Right atrium auricular region (tissue), 2 donors: ENCODE measurements around the gene CXCL14. TPM values are rescaled to one million over a fixed set of nuclear protein-coding genes. Genes with fewer than 3 reads are reported as not detected.

Experiments used
- DNase-seq: peaks from one replicate; pipeline ENCODE4 v3.0.0-alpha.2; 2019; ENCODE audit warnings: low spot score
- H3K27ac ChIP-seq, 2 donors: fragments of 200-600 bp; sonication (generic); 1 replicate in 1 of 2; 2 replicates in 1 of 2; pipeline ENCODE4 v1.5.1; 2016 to 2019
- H3K27me3 ChIP-seq, 2 donors: fragments of 200-600 bp; sonication (generic); one replicate each; pipeline versions ENCODE4 v1.5.1 to v1.6.0; 2017 to 2019
- H3K36me3 ChIP-seq: fragments of 200-600 bp; sonication (generic); one replicate; pipeline ENCODE4 v1.5.1; 2016
- H3K4me1 ChIP-seq, 2 donors: fragments of 200-600 bp; sonication (generic); one replicate each; pipeline versions ENCODE4 v1.5.1 to v1.6.0; 2017 to 2019
- H3K4me3 ChIP-seq, 2 donors: fragments of 200-600 bp; sonication (generic); 1 replicate in 1 of 2; 2 replicates in 1 of 2; pipeline ENCODE4 v1.5.1; 2017 to 2019; ENCODE audit warnings: mild to moderate bottlenecking in 1 of 2, moderate library complexity in 1 of 2
- H3K9me3 ChIP-seq, 2 donors: fragments of 200-600 bp; sonication (generic); one replicate each; pipeline ENCODE4 v1.5.1; 2019
- total RNA-seq, 2 donors: library from RNA; depleted of rRNA; stranded (reverse); fragments of >200 nt; gene quantifications; one replicate each; pipeline ENCODE4 v1.1.0, GENCODE V29; 2016
- TF ChIP-seq, protein P1 (sequence below), 2 donors: fragments of 200-600 bp; sonication (generic); IDR thresholded peaks; one replicate each; pipeline ENCODE4 v1.5.1; 2019; ENCODE audit warnings: antibody characterized with exemption in 2 of 2

Gene CXCL14
- total RNA-seq, 2 donors from 2014 or later: 0.33 to 3.1 TPM

GRCh38 chr5:135596157-135596763 lies 17.5 kb upstream of the CXCL14 start:
- H3K4me1 ChIP-seq: no peaks in the 10 kb centered on the region
- no peaks in the 10 kb centered on the region for H3K9me3 ChIP-seq
- H3K4me3 ChIP-seq: no peak overlapping the region
- H3K27me3 ChIP-seq: no peaks in the 10 kb centered on the region
- no peak for DNase-seq
- no peaks in the 10 kb centered on the region for H3K36me3 ChIP-seq
- no peak overlapping the region for H3K27ac ChIP-seq
- TF ChIP-seq, protein P1, sequence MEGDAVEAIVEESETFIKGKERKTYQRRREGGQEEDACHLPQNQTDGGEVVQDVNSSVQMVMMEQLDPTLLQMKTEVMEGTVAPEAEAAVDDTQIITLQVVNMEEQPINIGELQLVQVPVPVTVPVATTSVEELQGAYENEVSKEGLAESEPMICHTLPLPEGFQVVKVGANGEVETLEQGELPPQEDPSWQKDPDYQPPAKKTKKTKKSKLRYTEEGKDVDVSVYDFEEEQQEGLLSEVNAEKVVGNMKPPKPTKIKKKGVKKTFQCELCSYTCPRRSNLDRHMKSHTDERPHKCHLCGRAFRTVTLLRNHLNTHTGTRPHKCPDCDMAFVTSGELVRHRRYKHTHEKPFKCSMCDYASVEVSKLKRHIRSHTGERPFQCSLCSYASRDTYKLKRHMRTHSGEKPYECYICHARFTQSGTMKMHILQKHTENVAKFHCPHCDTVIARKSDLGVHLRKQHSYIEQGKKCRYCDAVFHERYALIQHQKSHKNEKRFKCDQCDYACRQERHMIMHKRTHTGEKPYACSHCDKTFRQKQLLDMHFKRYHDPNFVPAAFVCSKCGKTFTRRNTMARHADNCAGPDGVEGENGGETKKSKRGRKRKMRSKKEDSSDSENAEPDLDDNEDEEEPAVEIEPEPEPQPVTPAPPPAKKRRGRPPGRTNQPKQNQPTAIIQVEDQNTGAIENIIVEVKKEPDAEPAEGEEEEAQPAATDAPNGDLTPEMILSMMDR (IDR thresholded peaks at IDR 0.05): no peak

GRCh38 chr5:135594416-135594960 lies 15.7 kb upstream of the CXCL14 start:
- no peak for DNase-seq
- TF ChIP-seq, protein P1 (IDR thresholded peaks at IDR 0.05): no peak
- Histone ChIP-seq H3K36me3 (no peaks in the 10 kb centered on the region), H3K9me3 (no peaks in the 10 kb centered on the region), H3K27ac (no peak overlapping the region), H3K27me3 (no peaks in the 10 kb centered on the region), H3K4me1 (no peaks in the 10 kb centered on the region), H3K4me3 (no peak overlapping the region)

DNA sequence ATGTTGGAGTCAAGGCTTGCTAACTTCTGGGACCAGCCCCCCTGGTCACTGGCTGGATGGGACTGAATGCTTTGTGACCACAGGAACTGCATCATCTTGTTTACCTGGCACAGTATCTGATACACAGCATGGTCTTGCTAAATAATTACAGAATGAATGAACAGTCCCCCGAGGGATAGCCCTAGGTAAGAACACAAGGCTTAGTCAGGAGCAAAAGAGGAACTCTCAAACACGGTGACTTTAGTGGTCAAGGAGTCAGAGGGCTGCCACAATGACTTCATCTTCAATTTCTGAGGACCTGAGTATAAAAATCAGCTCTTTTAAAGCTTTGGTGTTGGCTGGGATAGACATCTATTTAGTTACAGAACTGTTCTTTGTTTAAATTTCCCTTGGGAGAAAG lies 15.1 kb upstream of the CXCL14 start:
- H3K27me3 ChIP-seq: no peaks in the 10 kb centered on the region
- no peak overlapping the region for H3K27ac ChIP-seq
- H3K4me3 ChIP-seq: no peak overlapping the region
- no peaks in the 10 kb centered on the region for H3K36me3 ChIP-seq
- TF ChIP-seq, protein P1 (IDR thresholded peaks at IDR 0.05): no peak
- no peaks in the 10 kb centered on the region for H3K9me3 ChIP-seq
- no peaks in the 10 kb centered on the region for H3K4me1 ChIP-seq
- DNase-seq: no peak

DNA sequence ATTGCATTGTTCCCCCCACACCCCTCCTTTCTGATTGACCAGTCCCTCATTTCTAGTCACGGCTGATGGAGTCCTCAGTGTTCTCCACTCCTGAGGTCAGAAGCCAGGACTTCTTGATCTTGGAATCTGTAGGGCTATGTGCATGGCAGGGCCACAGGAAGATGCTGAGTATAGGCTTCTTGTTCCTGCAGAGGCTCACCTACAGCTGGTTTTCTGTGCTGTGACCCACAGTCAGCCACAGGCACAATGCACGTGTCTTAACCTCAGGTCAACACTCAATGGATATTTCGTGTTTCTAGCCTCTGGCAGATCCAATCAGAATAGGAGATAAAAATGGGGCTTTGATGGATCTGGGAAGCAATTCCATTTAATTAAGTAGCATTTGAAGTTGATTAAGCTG lies 14.3 kb upstream of the CXCL14 start:
- H3K4me3 ChIP-seq: no peak overlapping the region
- TF ChIP-seq, protein P1 (IDR thresholded peaks at IDR 0.05): no peak
- H3K27ac ChIP-seq: no peak overlapping the region
- no peak for DNase-seq
- H3K9me3 ChIP-seq: no peaks in the 10 kb centered on the region
- H3K36me3 ChIP-seq: no peaks in the 10 kb centered on the region
- no peaks in the 10 kb centered on the region for H3K4me1 ChIP-seq
- no peaks in the 10 kb centered on the region for H3K27me3 ChIP-seq

DNA sequence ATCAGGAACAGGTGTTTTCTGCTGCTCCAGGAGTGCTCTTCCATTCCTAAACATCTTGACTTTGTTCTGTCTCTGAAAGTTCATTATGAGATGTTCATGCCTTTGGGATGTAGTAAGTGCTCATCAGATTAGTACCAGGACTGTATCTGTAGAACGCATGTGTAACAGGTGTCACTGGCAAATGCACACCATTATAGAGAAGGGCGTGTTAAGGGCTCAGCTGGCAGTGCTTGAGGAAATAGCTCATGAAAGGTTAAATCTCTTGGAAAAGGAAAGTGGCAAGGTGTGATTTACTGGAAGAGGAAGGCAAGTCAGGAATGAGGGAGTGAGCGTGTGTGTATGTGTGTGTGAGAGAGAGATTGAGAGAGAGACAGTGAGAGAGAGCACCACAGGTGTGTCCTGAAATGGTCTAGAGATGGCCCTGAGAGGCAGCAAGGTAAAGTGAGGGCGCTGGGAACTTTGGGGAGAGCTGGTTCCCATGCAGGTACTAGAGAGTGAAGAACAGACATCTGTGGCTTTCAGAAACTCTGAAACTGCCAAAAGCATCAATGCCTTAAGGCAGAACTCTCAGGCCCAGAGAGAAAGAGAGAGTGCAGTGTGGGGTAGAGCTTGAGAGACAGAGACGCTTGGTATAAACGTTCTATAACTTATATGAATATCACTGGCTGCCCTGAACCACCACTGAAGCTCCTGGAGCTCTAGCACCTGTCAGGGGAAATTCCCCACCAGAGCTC lies 13.7 kb upstream of the CXCL14 start:
- TF ChIP-seq, protein P1 (IDR thresholded peaks at IDR 0.05): no peak
- Histone ChIP-seq H3K36me3 (no peaks in the 10 kb centered on the region), H3K4me1 (no peaks in the 10 kb centered on the region), H3K27ac (no peak overlapping the region), H3K9me3 (no peaks in the 10 kb centered on the region), H3K27me3 (no peaks in the 10 kb centered on the region), H3K4me3 (no peak overlapping the region)
- no peak for DNase-seq
